Pancreas (tissue), 10 donors: Measurements from ENCODE around the gene SARS2. TPM values are rescaled to one million over a fixed set of nuclear protein-coding genes. Genes with fewer than 3 reads are reported as not detected.

Experiments
- ATAC-seq, 4 donors: fragments of 200-7000 bp; cut with Tn5 transposase; one replicate each; pipeline versions ENCODE4 v1.8.0 to v1.9.1; 2020; ENCODE audit warnings: mild to moderate bottlenecking in 4 of 4, moderate library complexity in 4 of 4
- DNase-seq, 6 donors: peaks; one replicate each; pipeline ENCODE4 v3.0.0-alpha.2; 2020
- FAIRE-seq: peaks from 2 replicates; lab custom pipeline; 2012; peaks lifted over from hg19 to GRCh38; lab: Jason Lieb, UNC
- H3K27ac ChIP-seq, 4 donors: fragments of 200-600 bp; sonication (generic); 1 replicate in 3 of 4; 2 replicates in 1 of 4; pipeline versions ENCODE4 v1.5.0 to v1.8.0; 2020
- H3K27me3 ChIP-seq, 4 donors: fragments of 200-600 bp; one replicate each; pipeline ENCODE4 v1.8.0; 2021
- H3K36me3 ChIP-seq, 3 donors: fragments of 200-600 bp; sonication (generic) in 1 of 3; one replicate each; pipeline versions ENCODE4 v1.5.0 to v1.8.0; 2020 to 2021
- H3K4me1 ChIP-seq, 3 donors: fragments of 200-600 bp; one replicate each; pipeline ENCODE4 v1.8.0; 2021
- H3K4me3 ChIP-seq, 4 donors: fragments of 200-600 bp; sonication (generic) in 2 of 4; one replicate each; pipeline versions ENCODE4 v1.5.0 to v1.8.0; 2020 to 2021
- H3K9me3 ChIP-seq, 4 donors: fragments of 200-600 bp; one replicate each; pipeline ENCODE4 v1.8.0; 2021
- CTCF ChIP-seq, 4 donors: fragments of 200-600 bp; sonication (generic) in 3 of 4; IDR thresholded peaks; one replicate each; pipeline versions ENCODE4 v1.5.0 to v1.8.0; 2021; ENCODE audit warnings: antibody characterized with exemption in 4 of 4
- WGBS, 2 donors: extraction: QIAGEN DNeasy Blood & Tissue Kit; methylation state at CpG; one replicate each; pipeline ENCODE4 v1.1.7; 2013; 5-methylcytosine and 5-hydroxymethylcytosine counted together
- intact Hi-C, 3 donors: fragments of 100-400 bp; cut with DNase I; formaldehyde crosslinking; loops; one replicate each; pipeline versions ENCODE4 v1.11.1 to v1.14.2; 2022
- polyA plus RNA-seq, 2 donors: library from polyadenylated mRNA; stranded (reverse); fragments of 200-250 nt; gene quantifications; one replicate each; pipeline ENCODE4 v1.2.3, GENCODE V29; 2013
- total RNA-seq, 6 donors: library from RNA; stranded (reverse); fragmentation: NEBNext Ultra II Directional in 4 of 6; extraction: Animal tissue kit (Norgen Biotek cat#: 25700) in 4 of 6; gene quantifications; one replicate each; pipeline versions ENCODE4 v1.2.1 to v1.2.4, GENCODE V29; 2021 to 2023
- donor health status: healthy with polysubstance abuse.
- donor health status: DM: no; HTN: no; CAD: no; lungs with moderate emphysema.
- donor health status: DM: no; HTN: no; CAD: no.
- donor health status: control.
- donor health status: control.
- donor health status: Bipolar disorder and iron deficiency.
- donor health status: DM: yes; HTN: yes; CAD: no.
- donor health status: DM: no; HTN: no; CAD: no.
- donor health status: DM: no; HTN: no; CAD: no.
- donor health status: DM: yes; HTN: yes; CAD: no.

SARS2 gene
- total and polyA plus RNA-seq, 8 donors: 8.8 to 80.6 (median 15.4) TPM

- intact Hi-C loops: no loop called here
- FAIRE-seq (no peak), ATAC-seq (no peak), DNase-seq (peak in 1 of 6 donors; percentile 50)
- no peak for TF ChIP-seq CTCF (IDR thresholded peaks at IDR 0.05)
- Histone ChIP-seq H3K27me3 (no peaks in the 10 kb centered on the region), H3K27ac (no peak overlapping the region), H3K4me3 (no peak overlapping the region), H3K4me1 (no peaks in the 10 kb centered on the region), H3K36me3 (peaks cover 0 to 9% (median 2%) of the 10 kb centered on the region in 3 donors), H3K9me3 (no peaks in the 10 kb centered on the region)
- WGBS, 2 donors: 90 to 91% methylated on average over 12 of the region's 12 CpGs
These were observed 20.1 kb downstream of the SARS2 start for GRCh38 chr19:38910488-38910887.

DNA sequence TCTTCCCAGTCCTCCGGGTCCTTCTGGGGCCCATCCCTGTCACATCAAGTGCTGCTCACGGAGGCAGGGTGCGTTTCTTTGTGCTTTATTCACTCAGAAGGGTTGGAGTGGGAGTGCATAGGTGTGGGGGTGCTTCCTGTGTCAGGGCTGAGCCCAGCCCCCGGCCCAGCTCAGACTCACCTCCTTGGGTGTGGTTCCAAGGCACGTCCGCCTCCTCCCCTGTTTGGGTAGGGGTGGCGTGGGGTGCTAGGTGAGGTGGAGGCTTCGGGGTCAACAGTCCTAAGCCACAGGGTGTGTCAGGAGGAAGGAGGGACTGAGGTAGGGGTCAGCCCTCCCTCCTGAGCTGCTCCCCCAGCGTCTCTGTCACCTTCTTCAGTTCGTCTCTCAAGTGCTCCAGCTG is 21.7 kb downstream of the SARS2 start:
- WGBS, 2 donors: 86 to 89% methylated on average over 9 to 10 of the region's 10 CpGs
- no peak overlapping the region for H3K4me3 ChIP-seq
- ATAC-seq: peak in 1 of 4 donors; percentile 14

GRCh38 chr19:38907670-38908069 is 22.9 kb downstream of the SARS2 start:
- FAIRE-seq (no peak), DNase-seq (no peak), ATAC-seq (no peak)
- Histone ChIP-seq H3K27ac (no peak overlapping the region), H3K9me3 (no peaks in the 10 kb centered on the region), H3K4me3 (no peak overlapping the region), H3K27me3 (no peaks in the 10 kb centered on the region), H3K36me3 (peaks cover 0 to 12% (median 9%) of the 10 kb centered on the region in 3 donors), H3K4me1 (no peaks in the 10 kb centered on the region)
- 93 to 96% methylated on average over 12 of the region's 12 CpGs for WGBS, 2 donors
- no peak for TF ChIP-seq CTCF (IDR thresholded peaks at IDR 0.05)
- intact Hi-C loops: no loop called here

More for the DNA sequence above, 21.7 kb downstream of the SARS2 start:
- intact Hi-C loops: no loop called here
- Histone ChIP-seq H3K27me3 (no peaks in the 10 kb centered on the region), H3K36me3 (peaks cover 0 to 12% (median 9%) of the 10 kb centered on the region in 3 donors), H3K9me3 (no peaks in the 10 kb centered on the region), H3K4me1 (no peaks in the 10 kb centered on the region), H3K27ac (no peak overlapping the region)
- DNase-seq (no peak), FAIRE-seq (no peak)
- no peak for TF ChIP-seq CTCF (IDR thresholded peaks at IDR 0.05)

DNA sequence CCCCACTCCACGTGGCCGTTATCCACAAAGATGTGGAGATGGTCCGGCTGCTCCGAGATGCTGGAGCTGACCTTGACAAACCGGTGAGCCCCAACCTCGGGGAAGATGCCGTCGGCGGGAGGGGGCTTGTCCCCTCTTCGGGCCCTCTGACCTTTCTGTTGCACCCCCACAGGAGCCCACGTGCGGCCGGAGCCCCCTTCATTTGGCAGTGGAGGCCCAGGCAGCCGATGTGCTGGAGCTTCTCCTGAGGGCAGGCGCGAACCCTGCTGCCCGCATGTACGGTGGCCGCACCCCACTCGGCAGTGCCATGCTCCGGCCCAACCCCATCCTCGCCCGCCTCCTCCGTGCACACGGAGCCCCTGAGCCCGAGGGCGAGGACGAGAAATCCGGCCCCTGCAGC is 23.3 kb downstream of the SARS2 start:
- no peak for DNase-seq
- WGBS, 2 donors: 94% methylated on average over 29 of the region's 29 CpGs
- H3K4me1 ChIP-seq: no peaks in the 10 kb centered on the region
- no peak for TF ChIP-seq CTCF (IDR thresholded peaks at IDR 0.05)
- H3K9me3 ChIP-seq: no peaks in the 10 kb centered on the region
- H3K27me3 ChIP-seq: no peaks in the 10 kb centered on the region
- no peak for ATAC-seq
- peaks cover 0 to 12% (median 9%) of the 10 kb centered on the region in 3 donors for H3K36me3 ChIP-seq
- intact Hi-C loops: no loop called here
- no peak overlapping the region for H3K4me3 ChIP-seq
- FAIRE-seq: no peak
- H3K27ac ChIP-seq: no peak overlapping the region

DNA sequence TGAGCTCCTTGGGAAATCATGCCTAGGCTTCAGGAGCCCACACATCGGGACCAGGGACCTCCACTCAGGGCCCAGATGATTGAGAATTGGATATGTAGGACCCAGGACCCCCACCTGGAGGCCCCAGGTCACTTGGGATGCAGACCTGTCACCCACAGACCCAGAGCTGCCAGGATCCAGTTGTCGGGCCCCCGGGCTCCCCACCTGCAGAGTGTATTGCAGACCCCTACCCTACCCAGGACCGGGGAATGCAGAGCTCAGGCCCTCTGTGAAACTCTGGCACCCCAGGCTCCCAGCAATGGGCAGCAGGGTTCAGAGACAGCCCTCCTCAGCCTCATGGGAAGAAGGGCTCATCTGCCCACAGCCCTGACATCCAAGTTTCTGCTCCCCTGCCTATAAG is 24.9 kb downstream of the SARS2 start:
- ATAC-seq (no peak), FAIRE-seq (no peak), DNase-seq (no peak)
- peaks cover 0 to 7% (median 3%) of the 10 kb centered on the region in 3 donors for H3K4me1 ChIP-seq
- WGBS, 2 donors: 96% methylated on average over 4 of the region's 4 CpGs
- H3K4me3 ChIP-seq: no peak overlapping the region
- H3K9me3 ChIP-seq: no peaks in the 10 kb centered on the region
- peaks cover 0 to 12% (median 9%) of the 10 kb centered on the region in 3 donors for H3K36me3 ChIP-seq
- no peak for TF ChIP-seq CTCF (IDR thresholded peaks at IDR 0.05)
- H3K27me3 ChIP-seq: no peaks in the 10 kb centered on the region
- intact Hi-C loops: no loop called here
- H3K27ac ChIP-seq: no peak overlapping the region
